GM15510 (cell line): Measurements from ENCODE around the gene DMBX1.

Experiments
- POLR2A ChIP-seq: IDR thresholded peaks from 3 replicates; pipeline ENCODE4 v1.6.1; 2011; ENCODE audit warnings: borderline replicate concordance; ENCODE audit not compliant: insufficient read length; ENCODE audit errors: extremely low read depth

Gene DMBX1

GRCh38 chr1:46496505-46496904 lies 6.9 kb downstream of the DMBX1 start:
- no peak for TF ChIP-seq POLR2A

GRCh38 chr1:46497020-46497419 lies 7.4 kb downstream of the DMBX1 start:
- TF ChIP-seq POLR2A: no peak

DNA sequence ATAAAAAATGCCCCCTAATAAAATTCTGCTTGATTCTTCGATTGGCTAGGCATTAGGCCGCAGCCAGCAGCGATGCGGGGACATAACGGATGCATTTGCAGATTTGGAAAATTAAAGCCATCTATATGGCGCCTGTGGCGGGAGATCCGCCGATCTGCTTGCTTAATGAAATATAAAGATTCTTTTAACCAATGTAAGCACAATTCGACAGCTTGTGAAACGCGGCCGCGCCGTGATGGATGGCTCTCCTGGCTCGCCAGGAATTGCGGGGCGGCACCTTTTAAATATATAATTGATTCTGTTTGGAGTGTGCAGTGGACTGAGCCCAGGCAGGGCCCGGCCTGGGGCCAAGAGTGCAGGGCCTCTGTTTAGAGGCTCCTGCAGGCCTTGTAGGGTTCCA lies 8.0 kb downstream of the DMBX1 start:
- TF ChIP-seq POLR2A: no peak

DNA sequence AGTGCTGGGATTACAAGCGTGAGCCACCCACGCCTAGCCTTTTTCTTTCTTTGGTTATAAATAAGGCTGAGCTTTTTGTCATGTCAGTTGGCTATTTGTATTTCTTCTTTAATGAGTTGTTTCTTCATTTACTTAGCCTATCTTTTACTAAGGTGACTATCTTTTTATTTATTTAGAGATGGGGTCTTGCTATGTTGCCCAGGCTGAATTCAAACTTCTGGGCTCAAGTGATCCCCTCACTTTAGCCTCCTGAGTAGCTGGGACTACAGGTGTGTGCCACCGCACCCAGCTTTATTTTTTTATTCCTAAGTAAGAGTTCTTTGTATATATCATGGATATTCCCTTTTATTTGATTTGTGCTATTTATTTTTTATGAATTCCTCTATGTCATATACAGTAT lies 11.9 kb downstream of the DMBX1 start:
- no peak for TF ChIP-seq POLR2A

DNA sequence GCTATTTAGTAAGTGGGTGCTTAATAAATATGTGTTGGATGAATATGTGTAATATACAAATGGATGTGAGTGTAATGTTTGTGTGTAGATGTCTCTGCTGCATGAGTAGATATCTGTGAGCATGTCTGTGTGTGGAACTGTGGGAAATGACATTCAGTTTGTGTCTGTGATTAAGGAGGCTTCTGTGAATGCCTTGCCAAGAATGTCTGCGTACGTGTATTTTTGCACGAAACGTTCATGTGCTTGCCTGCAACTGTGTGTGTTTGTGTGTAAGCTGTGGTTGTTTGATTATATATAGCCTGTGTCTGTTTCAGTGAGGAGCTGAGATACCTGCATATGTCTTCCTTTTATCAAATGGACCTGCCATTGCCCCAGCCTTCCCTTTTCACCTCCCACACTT lies 13.8 kb downstream of the DMBX1 start:
- no peak for TF ChIP-seq POLR2A

GRCh38 chr1:46506470-46507219 lies 17.0 kb downstream of the DMBX1 start:
- TF ChIP-seq POLR2A: no peak

DNA sequence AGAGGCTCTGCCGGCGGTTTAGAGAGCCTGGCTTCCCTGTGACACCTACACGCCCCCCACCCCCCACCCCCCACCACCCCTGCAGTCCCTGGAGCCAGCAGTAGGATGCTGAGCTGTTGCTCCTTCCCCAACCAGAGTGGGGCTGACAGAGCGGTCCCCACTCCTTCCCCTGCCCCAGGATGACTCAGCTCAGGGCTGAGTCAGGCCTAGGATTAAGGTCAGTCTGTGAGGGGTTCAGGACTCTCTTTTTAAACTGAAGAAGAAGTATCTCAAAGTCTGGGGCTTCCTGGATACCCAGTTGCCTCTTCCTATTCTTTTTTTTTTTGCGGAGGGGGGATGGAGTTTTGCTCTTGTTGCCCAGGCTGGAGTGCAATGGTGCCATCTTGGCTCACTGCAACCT lies 19.1 kb downstream of the DMBX1 start:
- TF ChIP-seq POLR2A: no peak

- TF ChIP-seq POLR2A: no peak
Observed at GRCh38 chr1:46510341-46510997, 20.8 kb downstream of the DMBX1 start.

- no peak for TF ChIP-seq POLR2A
Observed at GRCh38 chr1:46510998-46511365, 21.3 kb downstream of the DMBX1 start.

- no peak for TF ChIP-seq POLR2A
Observed at GRCh38 chr1:46512135-46512791, 22.6 kb downstream of the DMBX1 start.

- TF ChIP-seq POLR2A: no peak
Observed at GRCh38 chr1:46512792-46513190, 23.2 kb downstream of the DMBX1 start.

- TF ChIP-seq POLR2A: no peak
Observed at GRCh38 chr1:46513536-46513935, 23.9 kb downstream of the DMBX1 start.

DNA sequence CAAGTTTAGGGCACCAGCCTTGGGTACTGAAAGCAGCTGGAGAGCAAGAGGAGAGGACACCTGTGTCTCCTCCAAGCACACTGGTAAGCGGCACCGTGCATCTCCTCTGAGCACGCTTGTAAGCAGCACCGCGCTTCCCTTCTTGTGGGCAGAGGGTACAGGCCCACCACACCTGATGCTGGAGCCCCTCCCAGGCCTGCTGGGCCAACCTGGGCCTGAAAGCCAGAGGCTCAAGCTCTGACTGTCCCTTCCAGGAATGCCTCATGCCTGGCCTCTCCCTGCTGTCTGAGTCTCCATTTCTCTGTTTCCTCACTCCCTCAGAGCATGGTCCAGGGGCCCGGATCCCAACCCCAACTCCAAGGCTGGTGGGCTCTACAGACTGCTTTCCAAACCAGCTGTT lies 25.9 kb downstream of the DMBX1 start:
- no peak for TF ChIP-seq POLR2A

DNA sequence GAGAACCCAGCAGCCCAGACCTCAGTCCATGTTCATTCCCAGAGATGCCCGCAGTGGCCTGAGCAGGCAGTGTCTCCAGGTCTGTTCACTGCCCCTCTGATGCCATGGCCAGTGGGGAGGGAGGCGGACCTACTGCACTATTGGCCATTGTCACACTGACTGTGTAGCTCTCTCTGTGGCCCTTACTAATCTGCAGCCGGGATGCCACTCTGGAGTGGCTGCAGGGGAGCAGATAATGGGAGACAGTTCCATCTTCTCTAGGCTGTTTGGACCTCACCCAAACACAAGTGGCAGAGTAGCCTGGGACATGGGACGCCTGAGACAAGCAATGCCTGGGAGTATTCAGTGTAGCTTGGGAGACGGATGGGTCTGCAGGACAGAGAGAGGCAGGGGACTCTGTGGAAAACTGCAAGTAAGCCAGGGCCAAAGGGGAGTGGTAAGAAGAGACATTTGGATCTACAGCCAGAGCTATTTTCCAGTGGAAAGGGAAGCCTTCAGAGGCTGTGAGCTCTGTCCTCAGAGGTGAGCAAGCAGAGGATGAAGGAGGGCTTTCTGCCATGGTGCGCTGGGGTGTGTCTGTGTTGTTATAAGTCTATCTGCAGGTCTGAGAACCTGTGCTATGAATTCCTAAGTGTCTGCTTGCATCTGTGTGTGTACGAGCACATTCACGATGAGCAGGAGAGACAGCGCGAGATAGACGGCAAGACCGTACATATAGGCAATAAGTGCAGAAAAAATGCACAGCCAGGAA lies 26.7 kb downstream of the DMBX1 start:
- no peak for TF ChIP-seq POLR2A

GRCh38 chr1:46517010-46517600 lies 27.5 kb downstream of the DMBX1 start:
- no peak for TF ChIP-seq POLR2A
